Endometrial microvascular endothelial cells (primary cell): ENCODE data around the gene GRID1. TPM values are rescaled to one million over a fixed set of nuclear protein-coding genes. Genes with fewer than 3 reads are reported as not detected.
"Not testable (repeated sequence)": the region's sequence is repeated elsewhere in the genome, so short reads cannot be mapped to it uniquely, and the experiment has no call there.

ENCODE experiments used
- in situ Hi-C: cut with HindIII; loops from 2 replicates; pipeline ENCODE4 v1.10.0; 2017; ENCODE audit warnings: low sequenced_read_pairs, low pct_unique_long_range_greater_than_20kb; ENCODE audit errors: inconsistent ontology term
- total RNA-seq: library from RNA; depleted of rRNA; stranded (reverse); fragments of >200 nt; gene quantifications from one replicate; pipeline ENCODE4 v1.2.3, GENCODE V29; 2015; ENCODE audit errors: inconsistent ontology term

The GRID1 gene
- total RNA-seq, 1 donor from 2014 or later, result not detected

GRCh38 chr10:86250399-86250798, 116.2 kb downstream of the GRID1 start:
- in situ Hi-C loops, result no loop called here

GRCh38 chr10:86249794-86250193, 116.8 kb downstream of the GRID1 start:
- in situ Hi-C loops, result no loop called here

DNA sequence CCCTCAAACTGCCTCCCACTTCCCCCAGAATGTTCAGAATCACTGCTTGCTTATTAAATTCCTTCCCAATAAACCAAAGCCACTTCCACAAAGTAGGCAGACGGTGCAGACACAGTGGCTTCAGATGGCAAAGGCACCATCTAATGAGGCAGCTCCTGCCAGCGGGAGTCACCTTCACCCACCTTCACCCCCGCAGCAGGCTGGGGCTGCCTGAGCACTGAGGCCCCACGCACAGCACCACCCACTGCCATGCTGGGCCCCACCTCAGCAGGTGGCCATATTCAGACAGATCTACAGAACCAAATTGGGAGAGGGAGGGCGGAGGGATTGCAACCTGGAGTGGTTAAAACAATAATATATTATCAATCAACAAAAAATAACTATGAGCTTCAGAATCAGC, 118.5 kb downstream of the GRID1 start:
- in situ Hi-C loops, result no loop called here

- in situ Hi-C loops, result no loop called here
Observed at GRCh38 chr10:86247588-86247987, 119.0 kb downstream of the GRID1 start.

- in situ Hi-C loops, result no loop called here
Observed at GRCh38 chr10:86247073-86247472, 119.5 kb downstream of the GRID1 start.

GRCh38 chr10:86246279-86246940, 120.2 kb downstream of the GRID1 start:
- in situ Hi-C loops, result no loop called here

- in situ Hi-C loops, result no loop called here
Observed at GRCh38 chr10:86245015-86245394, 121.6 kb downstream of the GRID1 start.

GRCh38 chr10:86244297-86245014, 122.1 kb downstream of the GRID1 start:
- in situ Hi-C loops, result no loop called here

DNA sequence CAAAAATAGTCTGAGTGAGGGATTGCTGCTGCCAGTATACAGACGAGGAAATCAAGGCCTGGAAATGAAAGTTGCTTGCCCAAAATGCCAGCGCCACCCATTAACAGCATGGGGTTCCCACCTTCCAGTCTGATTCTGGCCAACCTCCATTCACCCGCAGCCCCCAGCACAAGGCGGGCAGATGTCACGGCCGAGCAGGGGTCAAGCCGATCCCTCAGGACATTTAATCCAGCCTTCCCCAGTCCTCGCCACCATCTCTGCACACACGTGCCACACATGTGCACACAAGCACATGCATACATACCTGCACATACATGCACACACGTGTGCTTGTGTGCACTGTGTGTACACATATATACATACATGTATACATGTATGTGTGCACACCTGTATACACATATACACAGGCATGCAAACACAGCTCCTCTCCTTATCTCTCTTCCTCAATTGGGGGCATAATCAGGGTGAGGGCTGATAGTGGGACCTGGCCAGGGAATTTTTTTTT, 122.9 kb downstream of the GRID1 start:
- in situ Hi-C loops, result no loop called here

GRCh38 chr10:86242761-86243160, 123.8 kb downstream of the GRID1 start:
- in situ Hi-C loops, result no loop called here

DNA sequence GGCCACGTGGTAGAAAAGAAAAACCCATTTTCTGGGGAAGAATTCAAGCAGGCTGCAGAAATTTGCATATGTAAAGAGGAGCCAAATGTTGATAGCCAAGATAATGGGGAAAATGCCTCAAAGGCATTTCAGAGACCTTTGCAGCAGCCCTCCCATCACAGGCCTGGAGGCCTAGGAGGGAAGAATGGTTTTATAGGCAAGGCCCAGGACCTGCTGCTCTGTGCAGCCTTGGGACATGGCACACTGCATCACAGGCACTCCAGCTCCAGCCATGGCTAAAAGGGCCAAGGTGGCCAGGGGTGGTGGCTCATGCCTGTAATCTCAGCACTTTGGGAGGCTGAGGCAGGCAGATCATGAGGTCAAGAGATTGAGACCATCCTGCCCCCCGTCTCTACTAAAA, 128.5 kb downstream of the GRID1 start:
- in situ Hi-C loops, result not testable (repeated sequence)

DNA sequence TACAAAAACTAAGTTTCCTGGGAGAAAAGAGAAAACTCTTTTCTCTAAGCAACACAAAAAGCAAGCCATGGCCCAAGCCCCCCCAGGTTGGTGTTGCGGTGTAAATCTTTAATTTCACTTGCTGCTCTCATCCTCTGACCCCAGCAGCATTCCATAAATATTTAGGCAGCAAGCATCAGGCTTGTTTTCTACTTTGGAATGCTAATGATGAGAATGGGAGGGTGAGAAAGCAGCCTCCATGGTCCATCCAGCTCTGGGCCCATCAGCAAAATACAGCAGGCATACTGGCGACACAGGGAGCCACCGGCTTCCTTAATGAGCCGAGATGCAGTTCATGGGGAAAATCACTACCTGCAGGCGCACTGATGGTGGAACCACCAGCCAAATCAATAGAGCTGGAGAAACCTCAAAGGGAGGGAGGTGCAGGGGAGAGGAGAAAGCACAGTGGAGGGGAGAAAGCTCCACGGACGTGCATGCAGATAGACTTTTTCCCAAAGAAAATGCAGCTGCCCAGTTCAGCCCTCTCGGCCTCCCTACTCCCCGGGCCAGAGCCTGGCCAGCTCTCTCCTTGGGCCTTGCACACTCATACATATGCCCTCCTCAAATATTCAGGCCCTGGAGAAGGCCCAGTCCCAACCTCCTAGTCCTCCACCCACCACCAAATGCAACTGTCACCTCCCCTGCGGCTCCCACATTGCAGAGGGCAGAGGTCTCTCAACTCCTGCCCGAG, 131.9 kb downstream of the GRID1 start:
- in situ Hi-C loops, result no loop called here

- in situ Hi-C loops, result no loop called here
Observed at GRCh38 chr10:86234107-86234506, 132.5 kb downstream of the GRID1 start.

DNA sequence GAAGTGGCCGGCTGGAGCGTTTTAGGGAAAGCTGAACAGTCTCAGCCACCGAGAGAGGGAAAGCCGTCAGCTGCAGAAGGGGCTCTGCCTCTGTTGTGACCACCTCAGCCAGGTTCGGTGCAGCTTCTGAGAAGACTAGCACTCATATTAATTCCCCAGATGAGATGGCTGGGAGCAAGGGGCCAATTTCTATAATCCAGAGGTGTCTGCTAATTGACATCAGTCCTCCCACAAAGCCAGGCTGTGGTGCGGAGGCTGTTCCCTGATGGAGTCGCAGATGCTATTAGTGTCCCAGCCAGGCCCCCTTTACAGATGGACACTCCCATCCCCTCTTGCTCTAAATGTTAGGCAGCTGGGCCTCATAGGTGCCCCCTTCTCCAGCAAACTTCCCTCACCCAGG, 133.5 kb downstream of the GRID1 start:
- in situ Hi-C loops, result no loop called here

DNA sequence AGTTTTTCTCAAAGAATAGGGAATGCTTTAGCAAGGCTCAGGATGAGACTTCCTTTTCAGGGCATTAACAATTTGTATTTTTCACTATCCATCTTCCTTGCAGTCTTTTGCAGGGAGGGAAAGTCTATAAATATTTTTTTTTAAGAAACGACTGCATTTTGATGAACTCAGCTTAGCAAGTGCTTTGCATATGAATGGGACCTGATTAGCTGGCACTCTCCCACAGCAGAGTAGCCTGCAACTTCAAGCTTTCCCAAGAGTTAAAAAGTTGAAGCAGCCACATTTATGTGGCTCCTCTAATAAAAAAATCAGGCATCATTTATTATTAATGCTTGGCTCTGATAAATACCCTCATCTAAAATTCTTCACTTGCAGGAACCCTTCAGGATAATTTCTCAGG, 134.0 kb downstream of the GRID1 start:
- in situ Hi-C loops, result no loop called here

DNA sequence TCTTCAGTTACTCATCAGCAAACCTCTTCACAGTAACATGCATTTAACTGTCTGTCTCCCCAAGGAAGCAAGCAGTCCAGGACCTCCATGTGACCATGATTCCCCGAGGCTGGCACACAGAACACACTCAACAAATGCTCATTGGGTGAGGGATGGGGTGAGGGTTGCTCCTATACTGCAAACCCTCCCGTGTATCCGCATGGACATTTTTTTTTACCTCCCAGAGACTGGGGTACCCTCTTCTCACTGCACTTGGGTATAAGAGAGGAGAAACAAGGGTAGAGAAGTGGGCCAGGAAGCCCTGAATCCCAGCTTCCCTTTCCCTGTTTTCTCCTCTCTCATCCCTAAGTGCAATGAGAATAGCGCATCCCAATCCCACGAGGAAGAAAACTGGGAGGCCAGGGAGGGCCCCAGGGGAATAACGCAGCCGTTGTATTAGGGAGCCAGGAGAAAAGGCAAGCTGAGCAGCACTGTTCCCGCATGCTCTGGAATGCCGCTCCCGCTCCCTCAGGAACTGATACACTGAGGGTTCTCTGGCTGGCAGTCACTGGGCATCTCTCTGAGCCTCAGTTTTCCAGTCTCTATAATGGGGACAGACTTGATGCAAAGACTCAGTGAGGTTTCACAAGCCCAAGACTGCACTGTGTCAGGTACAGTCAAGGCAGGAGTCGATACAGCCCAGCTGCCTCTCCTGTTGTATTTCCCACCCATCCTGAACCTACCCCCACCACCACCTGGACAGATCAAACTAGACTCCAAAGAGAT, 134.6 kb downstream of the GRID1 start:
- in situ Hi-C loops, result no loop called here

GRCh38 chr10:86230557-86231180, 135.9 kb downstream of the GRID1 start:
- in situ Hi-C loops, result no loop called here

GRCh38 chr10:86229811-86230556, 136.6 kb downstream of the GRID1 start:
- in situ Hi-C loops, result no loop called here
